Measurements from ENCODE around the gene CDHR1.

The CDHR1 gene

GRCh38 chr10:84232376-84232775 lies 38.0 kb downstream of the CDHR1 start:
- TF ChIP-seq, protein P1, sequence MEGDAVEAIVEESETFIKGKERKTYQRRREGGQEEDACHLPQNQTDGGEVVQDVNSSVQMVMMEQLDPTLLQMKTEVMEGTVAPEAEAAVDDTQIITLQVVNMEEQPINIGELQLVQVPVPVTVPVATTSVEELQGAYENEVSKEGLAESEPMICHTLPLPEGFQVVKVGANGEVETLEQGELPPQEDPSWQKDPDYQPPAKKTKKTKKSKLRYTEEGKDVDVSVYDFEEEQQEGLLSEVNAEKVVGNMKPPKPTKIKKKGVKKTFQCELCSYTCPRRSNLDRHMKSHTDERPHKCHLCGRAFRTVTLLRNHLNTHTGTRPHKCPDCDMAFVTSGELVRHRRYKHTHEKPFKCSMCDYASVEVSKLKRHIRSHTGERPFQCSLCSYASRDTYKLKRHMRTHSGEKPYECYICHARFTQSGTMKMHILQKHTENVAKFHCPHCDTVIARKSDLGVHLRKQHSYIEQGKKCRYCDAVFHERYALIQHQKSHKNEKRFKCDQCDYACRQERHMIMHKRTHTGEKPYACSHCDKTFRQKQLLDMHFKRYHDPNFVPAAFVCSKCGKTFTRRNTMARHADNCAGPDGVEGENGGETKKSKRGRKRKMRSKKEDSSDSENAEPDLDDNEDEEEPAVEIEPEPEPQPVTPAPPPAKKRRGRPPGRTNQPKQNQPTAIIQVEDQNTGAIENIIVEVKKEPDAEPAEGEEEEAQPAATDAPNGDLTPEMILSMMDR (conservative IDR thresholded peaks at IDR 0.05; ENCODE audit: control insufficient read depth, insufficient read depth, low read depth, low read length), result no peak
- no peak for DNase-seq (ENCODE audit: low read depth)

GRCh38 chr10:84233940-84234339 lies 39.6 kb downstream of the CDHR1 start:
- DNase-seq (ENCODE audit: low read depth), result no peak
- TF ChIP-seq, protein P1 (conservative IDR thresholded peaks at IDR 0.05; ENCODE audit: control insufficient read depth, insufficient read depth, low read depth, low read length), result no peak
- H3K4me3 ChIP-seq (ENCODE audit: control insufficient read depth, low read depth, low read length), result no peak overlapping the region

More at GRCh38 chr10:84232376-84232775, 38.0 kb downstream of the CDHR1 start:
- H3K4me3 ChIP-seq (ENCODE audit: control insufficient read depth, low read depth, low read length), result no peak overlapping the region

- TF ChIP-seq, protein P1 (conservative IDR thresholded peaks at IDR 0.05; ENCODE audit: control insufficient read depth, insufficient read depth, low read depth, low read length), result no peak
- no peak overlapping the region for H3K4me3 ChIP-seq (ENCODE audit: control insufficient read depth, low read depth, low read length)
- no peak for DNase-seq (ENCODE audit: low read depth)
These were observed 40.1 kb downstream of the CDHR1 start for GRCh38 chr10:84234479-84234878.

DNA sequence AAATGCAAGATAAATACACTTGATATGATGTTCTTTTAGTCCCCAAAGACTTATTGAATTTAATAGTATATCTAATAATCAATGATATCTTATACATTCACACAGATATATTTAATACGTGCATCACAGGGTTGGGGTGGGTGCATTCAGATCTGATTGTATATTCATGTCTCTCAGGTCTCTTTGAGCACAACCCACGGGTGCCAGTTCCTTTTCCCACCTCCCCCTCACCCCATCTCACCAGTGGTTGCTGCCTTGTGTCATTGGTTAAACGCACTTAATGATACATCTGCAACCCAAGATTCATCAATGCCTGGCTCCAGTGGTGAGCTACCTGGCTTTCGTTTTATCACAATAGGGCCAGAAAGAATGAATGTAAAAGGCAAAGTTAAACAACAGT lies 40.8 kb downstream of the CDHR1 start:
- no peak for DNase-seq (ENCODE audit: low read depth)
- no peak overlapping the region for H3K4me3 ChIP-seq (ENCODE audit: control insufficient read depth, low read depth, low read length)
- TF ChIP-seq, protein P1 (conservative IDR thresholded peaks at IDR 0.05; ENCODE audit: control insufficient read depth, insufficient read depth, low read depth, low read length), result no peak

DNA sequence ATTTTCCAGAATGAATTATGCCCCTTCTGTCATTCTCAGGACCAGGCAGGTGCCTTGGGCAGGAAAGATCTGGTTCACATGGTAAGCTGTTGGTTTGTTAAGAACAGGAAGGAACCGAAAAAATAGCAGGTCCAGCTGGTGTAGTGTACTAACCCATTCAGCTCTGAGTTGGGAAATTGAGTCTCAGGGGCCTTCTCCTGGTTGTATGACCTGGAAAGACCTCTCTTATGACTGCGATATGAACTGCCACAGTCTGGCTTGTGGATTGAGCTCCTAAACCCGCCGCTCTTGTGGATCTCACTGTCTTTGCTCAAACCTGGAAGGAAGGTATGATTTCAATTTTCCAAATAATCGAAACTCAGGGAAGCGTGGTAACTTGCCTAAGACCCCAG lies 42.5 kb downstream of the CDHR1 start:
- TF ChIP-seq, protein P1 (conservative IDR thresholded peaks at IDR 0.05; ENCODE audit: control insufficient read depth, insufficient read depth, low read depth, low read length), result no peak

DNA sequence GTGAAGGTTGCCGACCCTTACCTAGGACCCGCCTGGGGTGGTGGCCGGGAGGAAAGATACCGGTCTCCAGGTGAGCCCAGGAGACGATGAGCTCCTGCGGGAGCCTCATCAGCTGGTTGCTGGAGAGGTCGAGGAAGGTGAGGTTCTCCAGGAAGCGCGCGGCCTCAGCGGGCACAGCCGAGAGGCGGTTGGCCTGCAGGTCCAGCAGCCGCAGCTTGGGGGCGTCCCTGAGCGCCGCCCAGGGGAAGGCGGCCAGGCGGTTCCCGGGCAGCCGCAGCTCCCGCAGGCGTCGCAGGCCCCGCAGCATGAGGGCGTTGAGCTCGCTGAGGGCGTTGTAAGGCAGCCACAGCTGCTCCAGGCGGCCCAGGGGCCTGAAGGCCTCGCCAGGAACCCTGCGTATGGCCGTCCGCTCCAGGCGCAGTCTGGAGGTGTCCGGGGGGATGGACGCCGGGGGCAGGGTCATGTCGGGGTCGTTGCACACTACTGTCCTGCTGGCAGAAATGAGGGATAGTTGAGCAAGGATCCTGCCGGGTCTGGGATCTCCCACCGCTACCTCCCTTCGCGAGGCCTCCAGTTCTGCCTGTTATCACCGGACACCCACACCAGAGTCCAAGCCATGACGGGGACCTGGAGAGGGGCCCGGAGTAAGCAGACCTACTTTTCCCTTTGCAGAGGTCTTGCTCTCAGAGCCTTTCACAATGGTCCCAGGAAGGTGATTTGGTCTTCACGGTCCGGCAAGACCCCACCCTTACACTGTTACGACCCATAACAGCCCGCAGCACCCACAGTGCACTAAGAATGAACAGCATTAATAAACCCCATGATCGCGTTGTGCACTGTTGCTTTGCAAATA lies 43.1 kb downstream of the CDHR1 start:
- no peak overlapping the region for H3K4me3 ChIP-seq (ENCODE audit: control insufficient read depth, low read depth, low read length)
- no peak for DNase-seq (ENCODE audit: low read depth)
- TF ChIP-seq, protein P1 (conservative IDR thresholded peaks at IDR 0.05; ENCODE audit: control insufficient read depth, insufficient read depth, low read depth, low read length), result no peak

More for the DNA sequence above, 42.5 kb downstream of the CDHR1 start:
- no peak for DNase-seq (ENCODE audit: low read depth)
- no peak overlapping the region for H3K4me3 ChIP-seq (ENCODE audit: control insufficient read depth, low read depth, low read length)
